Measurements from ENCODE around the gene FN3KRP. TPM values are rescaled to one million over a fixed set of nuclear protein-coding genes. Genes with fewer than 3 reads are reported as not detected.
A peak's percentile ranks its signal among the peaks of the same experiment; 100 is the strongest.

The FN3KRP gene
- polyA plus RNA-seq, 1 of the 3 experiments (the other 2 are of a cell fraction) = 68.2 TPM

DNA sequence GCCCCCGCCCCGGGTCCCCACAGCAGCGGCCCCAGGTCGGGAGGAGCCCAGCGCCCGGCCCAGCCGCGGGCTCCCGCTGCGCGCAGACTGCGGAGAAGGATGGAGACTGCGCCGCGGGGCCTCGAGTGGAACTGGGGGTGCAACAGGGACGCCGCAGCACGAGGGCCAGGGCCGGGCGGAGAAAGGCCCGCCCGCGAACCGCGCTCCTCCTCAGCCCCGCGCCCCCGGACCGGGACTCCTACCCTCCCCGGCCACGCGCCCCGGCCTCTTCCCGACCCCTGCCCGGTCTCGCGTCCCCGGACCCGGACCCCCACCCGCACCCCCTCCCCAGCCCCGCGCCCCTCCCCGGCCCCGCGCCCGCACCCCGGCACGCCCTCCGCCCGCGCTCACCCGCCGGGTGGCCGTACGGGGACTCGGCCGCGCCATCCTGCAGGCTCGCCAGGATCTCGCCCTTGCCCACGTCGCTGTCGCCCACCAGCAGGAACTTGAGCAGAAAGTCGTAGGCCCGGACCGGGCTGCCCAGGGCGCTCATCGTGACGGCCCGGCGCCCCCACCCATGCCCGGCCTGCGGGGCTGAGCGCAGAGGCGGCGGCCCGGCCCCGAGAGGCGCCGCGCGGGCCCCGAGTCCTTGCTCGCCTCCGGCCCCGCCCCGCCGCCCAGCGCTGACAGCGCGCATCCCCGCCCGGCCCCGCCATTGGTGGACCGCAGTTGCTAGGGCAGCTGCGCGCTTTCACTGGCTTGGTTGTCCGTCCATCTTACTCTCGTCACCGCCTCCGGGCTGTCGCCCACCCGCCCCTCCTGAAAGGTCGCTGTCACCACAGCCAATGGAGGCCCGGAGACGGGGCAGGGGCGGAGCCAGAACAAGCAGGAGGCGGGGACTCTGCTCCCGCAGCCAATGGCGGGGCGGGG, 18.2 kb upstream of the FN3KRP start, which contains the start of gene RAB40B:
Gene RAB40B, minus strand, starts transcription at position 634 of the 909 bp plus-strand sequence. Its CDS starts 102 bp downstream, at position 532.
- Histone ChIP-seq H3K27me3 (ENCODE audit: insufficient read depth) (no peaks in the 10 kb centered on the region), H4K20me1 (ENCODE audit: insufficient read depth) (no peaks in the 10 kb centered on the region), H3K9ac (peak within 1 kb of the TSS; percentile 48; the same call in 1 of the 2 replicates), H3K36me3 (replicated peaks in 1 of 2; ENCODE audit: control insufficient read depth in 1 of 2, insufficient read depth in 2 of 2, low read length in 1 of 2) (peaks cover 0 to 8% of the 10 kb centered on the region in 2 experiments), H3K9me2 (no peaks in the 10 kb centered on the region), H3K9me3 (no peaks in the 10 kb centered on the region; the same call in 1 of the 2 replicates), H3K4me2 (peak within 1 kb of the TSS; percentile 97), H2AFZ (ENCODE audit: low read depth) (peak within 1 kb of the TSS; percentile 82; the same call in 1 of the 2 replicates), H3K4me3 (ENCODE audit: low read depth in 2 of 2, low read length in 1 of 2) (peak within 1 kb of the TSS; percentile 68 to 74), H3K27ac (ENCODE audit: low read depth in 2 of 2, low read length in 1 of 2) (peak within 1 kb of the TSS in 1 of 2 experiments; percentile 24; a peak in 1 of 4 replicates), H3F3A (replicated peaks; ENCODE audit: insufficient read depth) (no peaks in the 10 kb centered on the region), H3K79me2 (ENCODE audit: insufficient read depth) (0 out of 2 replicates have a peak, but pooled peaks cover 4% of the 10 kb centered on the region), H3K4me1 (ENCODE audit: control insufficient read depth in 1 of 2, insufficient read depth in 2 of 2, low read depth in 1 of 2, low read length in 1 of 2) (peaks cover 0 to 14% of the 10 kb centered on the region in 2 experiments; a peak in 1 of 4 replicates)
- peak; percentile 100 for DNase-seq
- ChIA-PET CTCF (interaction anchor here (0.9 to 2.3 kb wide), 4 partner anchors 18 to 77 kb away, joined by 3 to 6 read pairs (median 4); no protein-coding TSS in a partner anchor), POLR2A (interaction anchor here (0.7 to 1.0 kb wide), 2 partner anchors 11 to 13 kb away, joined by 3 read pairs; no protein-coding TSS in a partner anchor)
- WGBS (ENCODE audit: low lambda C conversion rate) = under 1% methylated on average over 61 of the region's 112 CpGs
- TF ChIP-seq TAF1 (IDR thresholded peaks at IDR 0.05; ENCODE audit: borderline replicate concordance, low read depth, low read length) (no peak), IRF3 (IDR thresholded peaks at IDR 0.05; ENCODE audit: low read depth, low read length) (peak; percentile 95), RFX5 (IDR thresholded peaks at IDR 0.05; ENCODE audit: low read length) (peak; percentile 97), ELF1 (IDR thresholded peaks at IDR 0.05) (no peak), POLR2AphosphoS5 (IDR thresholded peaks at IDR 0.05; ENCODE audit: low read depth, low read length) (no peak), NFIC (IDR thresholded peaks at IDR 0.05; ENCODE audit: borderline replicate concordance) (no peak), FOSL2 (IDR thresholded peaks at IDR 0.05; ENCODE audit: borderline replicate concordance, low read depth) (no peak), SIN3A (IDR thresholded peaks at IDR 0.05; ENCODE audit: borderline replicate concordance, low read depth, low read length) (no peak; the same call in 1 of the 2 replicates), GABPA (IDR thresholded peaks at IDR 0.05; ENCODE audit: low read depth) (no peak), RAD21 (IDR thresholded peaks at IDR 0.05; ENCODE audit: low read length) (no peak), EZH2phosphoT487 (IDR thresholded peaks at IDR 0.05; ENCODE audit: borderline replicate concordance, low read depth) (no peak), RXRA (IDR thresholded peaks at IDR 0.05; ENCODE audit: borderline replicate concordance, low read depth) (no peak), GATA2 (CRISPR knock-in tag; IDR thresholded peaks at IDR 0.05) (no peak), MXI1 (IDR thresholded peaks at IDR 0.05; ENCODE audit: low read depth, low read length) (peak; percentile 72), USF1 (IDR thresholded peaks at IDR 0.05; ENCODE audit: borderline replicate concordance, low read depth) (no peak), FOXJ3 (CRISPR knock-in tag; IDR thresholded peaks at IDR 0.05) (no peak), CHD2 (IDR thresholded peaks at IDR 0.05; ENCODE audit: low read length, partially characterized antibody) (peak; percentile 95), EP300 (IDR thresholded peaks at IDR 0.05; ENCODE audit: borderline replicate concordance in 1 of 2, low read depth in 1 of 2, low read length in 1 of 2) (peak in 1 of 2 experiments; percentile 70; a peak in 2 of 4 replicates), CTCF (IDR thresholded peaks at IDR 0.05) (no peak), NRF1 (IDR thresholded peaks at IDR 0.05; ENCODE audit: low read depth, low read length) (peak; percentile 23), YY1 (IDR thresholded peaks at IDR 0.05; ENCODE audit: low read depth) (no peak), TCF12 (IDR thresholded peaks at IDR 0.05) (no peak), MEF2A (IDR thresholded peaks at IDR 0.05; ENCODE audit: borderline replicate concordance, low read depth) (no peak)
- TF ChIP-seq, protein P1, sequence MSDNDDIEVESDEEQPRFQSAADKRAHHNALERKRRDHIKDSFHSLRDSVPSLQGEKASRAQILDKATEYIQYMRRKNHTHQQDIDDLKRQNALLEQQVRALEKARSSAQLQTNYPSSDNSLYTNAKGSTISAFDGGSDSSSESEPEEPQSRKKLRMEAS (IDR thresholded peaks at IDR 0.05; ENCODE audit: low read depth) = peak; percentile 72; the same call in 1 of the 2 replicates
- TF ChIP-seq, protein P2, sequence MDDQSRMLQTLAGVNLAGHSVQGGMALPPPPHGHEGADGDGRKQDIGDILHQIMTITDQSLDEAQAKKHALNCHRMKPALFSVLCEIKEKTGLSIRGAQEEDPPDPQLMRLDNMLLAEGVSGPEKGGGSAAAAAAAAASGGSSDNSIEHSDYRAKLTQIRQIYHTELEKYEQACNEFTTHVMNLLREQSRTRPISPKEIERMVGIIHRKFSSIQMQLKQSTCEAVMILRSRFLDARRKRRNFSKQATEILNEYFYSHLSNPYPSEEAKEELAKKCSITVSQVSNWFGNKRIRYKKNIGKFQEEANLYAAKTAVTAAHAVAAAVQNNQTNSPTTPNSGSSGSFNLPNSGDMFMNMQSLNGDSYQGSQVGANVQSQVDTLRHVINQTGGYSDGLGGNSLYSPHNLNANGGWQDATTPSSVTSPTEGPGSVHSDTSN (IDR thresholded peaks at IDR 0.05) = peak; percentile 100
- TF ChIP-seq, protein P3, sequence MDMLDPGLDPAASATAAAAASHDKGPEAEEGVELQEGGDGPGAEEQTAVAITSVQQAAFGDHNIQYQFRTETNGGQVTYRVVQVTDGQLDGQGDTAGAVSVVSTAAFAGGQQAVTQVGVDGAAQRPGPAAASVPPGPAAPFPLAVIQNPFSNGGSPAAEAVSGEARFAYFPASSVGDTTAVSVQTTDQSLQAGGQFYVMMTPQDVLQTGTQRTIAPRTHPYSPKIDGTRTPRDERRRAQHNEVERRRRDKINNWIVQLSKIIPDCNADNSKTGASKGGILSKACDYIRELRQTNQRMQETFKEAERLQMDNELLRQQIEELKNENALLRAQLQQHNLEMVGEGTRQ (IDR thresholded peaks at IDR 0.05; ENCODE audit: borderline replicate concordance, low read depth, low read length) = no peak

Data from SK-N-SH (cell line).